NCI-H2029 treated with DMSO at 0.1 percent for 48 hours (cell line): ENCODE data around the gene ABCG8.

Source experiments
- DNase-seq: peaks from one replicate; lab custom pipeline; 2025; lab: John Stamatoyannopoulos, UW

Gene ABCG8

DNA sequence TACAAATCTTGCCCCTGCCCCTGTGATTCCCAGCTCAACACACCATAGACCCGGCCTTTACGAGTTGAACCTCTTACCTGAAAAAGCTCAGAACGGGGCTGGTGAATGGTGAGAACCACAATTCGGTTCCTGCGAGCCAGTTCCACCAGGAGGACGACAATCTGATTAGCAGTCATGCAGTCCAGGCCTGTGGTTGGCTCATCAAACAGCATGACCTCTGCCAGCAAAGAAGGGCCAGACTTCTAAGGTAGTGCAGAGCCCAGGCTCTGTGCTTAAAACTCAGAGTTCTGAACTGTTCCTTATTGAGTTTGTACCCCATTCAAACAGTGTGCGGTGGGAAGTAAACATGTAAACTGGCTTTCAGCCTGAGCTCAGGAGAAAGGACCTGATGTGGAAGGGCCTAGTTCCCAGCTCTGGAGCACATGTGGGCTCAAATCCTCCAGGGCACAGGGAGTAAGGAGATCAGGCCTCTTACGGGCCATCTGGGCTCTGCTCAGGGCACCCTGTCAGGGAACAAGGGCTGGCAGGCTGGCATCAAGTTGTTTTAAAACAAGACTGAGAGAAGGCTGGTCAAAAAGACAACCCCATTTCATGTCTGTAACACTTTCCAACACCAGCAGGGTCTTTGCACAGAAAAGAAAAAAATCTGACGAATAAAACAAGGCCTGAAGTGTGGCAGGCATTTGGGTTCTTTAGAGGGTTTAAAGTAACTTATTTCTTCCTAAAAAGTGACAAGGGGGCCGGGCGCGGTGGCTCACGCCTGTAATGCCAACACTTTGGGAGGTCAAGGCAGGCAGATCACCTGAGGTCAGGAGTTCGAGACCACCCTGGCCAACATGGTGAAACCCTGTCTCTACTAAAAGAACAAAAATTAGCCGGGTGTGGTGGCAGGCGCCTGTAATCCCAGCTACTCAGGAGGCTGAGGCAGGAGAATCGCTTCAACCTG, 12.2 kb upstream of the ABCG8 start:
- no peak for DNase-seq

DNA sequence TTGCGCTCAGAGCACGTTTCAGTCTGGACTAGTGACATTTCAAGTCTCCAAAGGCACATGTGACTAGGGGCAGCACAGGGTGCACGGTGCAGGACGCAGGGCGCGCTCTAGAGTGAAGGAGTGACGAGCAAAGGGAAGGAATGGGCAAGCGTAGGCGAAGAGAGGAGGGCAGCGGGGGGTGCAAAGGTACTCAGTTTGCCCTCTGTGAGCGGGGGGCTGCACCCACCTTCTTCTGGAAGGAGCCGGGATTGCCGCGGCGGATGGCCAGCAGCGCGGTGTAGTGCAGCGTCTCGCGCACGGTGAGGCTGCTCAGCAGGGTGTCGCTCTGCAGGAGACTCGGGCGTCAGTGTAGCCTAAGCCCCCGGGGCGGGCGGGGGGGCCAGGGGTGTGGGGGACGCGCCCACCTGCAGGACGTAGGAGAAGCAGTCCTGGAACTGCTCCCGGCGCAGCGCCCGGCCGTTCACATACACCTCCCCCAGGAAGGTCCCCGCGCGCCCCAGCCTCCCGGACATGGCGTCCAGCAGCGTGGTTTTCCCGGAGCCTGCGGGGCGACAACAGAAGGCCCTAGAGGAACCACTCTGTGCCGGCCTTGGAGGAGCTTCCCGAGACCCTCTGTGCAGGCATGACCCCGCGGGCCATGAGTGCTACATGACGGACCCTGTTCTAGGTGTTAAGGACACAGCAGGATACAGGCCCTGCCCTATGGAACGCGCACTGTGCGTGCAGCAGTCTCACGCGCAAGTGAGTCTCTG, 7.1 kb upstream of the ABCG8 start:
- DNase-seq, result no peak

DNA sequence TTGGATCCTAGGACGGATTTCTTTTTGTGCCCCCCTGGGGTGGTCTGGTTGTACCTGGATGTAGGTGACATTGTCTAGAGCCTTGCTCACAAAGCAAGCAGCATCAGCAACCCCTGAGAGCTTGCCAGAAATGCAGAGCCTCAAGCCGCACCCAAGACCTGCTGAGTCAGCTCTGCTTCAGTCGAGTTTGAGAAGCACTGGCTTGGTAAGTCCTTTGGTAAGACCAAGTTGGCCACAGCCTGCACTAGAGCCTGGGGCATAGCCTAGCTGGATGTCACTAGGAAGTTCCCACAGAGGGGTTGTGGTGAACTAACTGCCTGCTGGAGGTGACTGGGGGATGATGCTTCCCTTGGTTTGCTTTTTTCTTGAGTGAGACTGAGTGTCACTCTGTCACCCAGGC, 6.3 kb upstream of the ABCG8 start:
- DNase-seq, result no peak

DNA sequence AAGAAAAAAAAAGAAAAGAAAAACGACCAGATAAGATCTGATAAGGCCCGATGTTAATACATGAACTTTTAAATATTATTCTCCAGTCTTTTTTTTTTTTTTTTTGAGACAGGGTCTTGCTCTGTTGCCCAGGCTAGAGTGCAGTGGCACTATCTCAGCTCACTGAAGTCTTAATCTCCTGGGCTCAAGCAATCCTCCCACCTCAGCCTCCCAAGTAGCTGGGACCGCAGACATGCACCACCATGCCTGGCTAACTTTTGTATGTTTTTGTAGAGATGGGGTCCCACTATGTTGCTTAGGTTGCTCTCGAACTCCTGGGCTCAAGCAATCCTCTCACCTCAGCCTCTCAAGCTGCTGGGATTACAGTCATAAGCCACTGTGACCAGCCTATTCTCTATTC, 1.7 kb upstream of the ABCG8 start:
- no peak for DNase-seq

DNA sequence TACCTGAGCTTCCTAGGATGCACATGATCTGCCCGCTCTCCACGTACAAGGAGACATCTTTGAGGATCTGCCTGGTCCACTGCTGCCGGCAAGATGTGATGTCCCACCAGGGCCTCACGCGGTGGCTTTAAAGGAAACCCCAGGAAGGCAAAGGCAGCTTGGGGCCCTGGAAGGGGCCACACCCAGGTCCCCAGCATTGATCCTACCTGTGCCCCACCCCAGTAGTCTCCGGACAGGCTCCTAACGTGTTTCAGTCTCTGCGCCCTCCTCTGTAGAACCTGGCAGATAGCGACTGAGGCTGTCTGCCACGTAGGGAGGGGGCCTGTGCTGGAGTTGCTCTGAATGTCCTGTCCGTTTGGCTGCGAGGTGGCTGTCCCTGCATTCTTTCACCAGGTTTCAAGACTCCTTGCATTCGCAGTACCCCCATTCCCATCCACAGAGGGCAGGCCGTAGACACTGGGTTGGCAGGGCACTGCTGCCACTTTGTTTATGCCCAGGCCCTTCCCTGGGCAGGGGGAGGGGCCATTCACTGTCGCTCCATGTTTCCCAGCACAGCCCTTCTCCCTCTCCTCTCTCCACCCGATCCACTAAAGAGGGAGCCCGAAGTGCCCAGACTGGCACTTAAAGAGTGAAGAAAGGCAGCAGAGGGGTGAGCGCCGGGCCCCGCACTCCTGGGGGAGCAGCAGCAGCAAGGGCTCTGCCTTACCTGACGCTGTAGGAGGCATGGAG, 776 bp upstream of the ABCG8 start:
- DNase-seq, result no peak

DNA sequence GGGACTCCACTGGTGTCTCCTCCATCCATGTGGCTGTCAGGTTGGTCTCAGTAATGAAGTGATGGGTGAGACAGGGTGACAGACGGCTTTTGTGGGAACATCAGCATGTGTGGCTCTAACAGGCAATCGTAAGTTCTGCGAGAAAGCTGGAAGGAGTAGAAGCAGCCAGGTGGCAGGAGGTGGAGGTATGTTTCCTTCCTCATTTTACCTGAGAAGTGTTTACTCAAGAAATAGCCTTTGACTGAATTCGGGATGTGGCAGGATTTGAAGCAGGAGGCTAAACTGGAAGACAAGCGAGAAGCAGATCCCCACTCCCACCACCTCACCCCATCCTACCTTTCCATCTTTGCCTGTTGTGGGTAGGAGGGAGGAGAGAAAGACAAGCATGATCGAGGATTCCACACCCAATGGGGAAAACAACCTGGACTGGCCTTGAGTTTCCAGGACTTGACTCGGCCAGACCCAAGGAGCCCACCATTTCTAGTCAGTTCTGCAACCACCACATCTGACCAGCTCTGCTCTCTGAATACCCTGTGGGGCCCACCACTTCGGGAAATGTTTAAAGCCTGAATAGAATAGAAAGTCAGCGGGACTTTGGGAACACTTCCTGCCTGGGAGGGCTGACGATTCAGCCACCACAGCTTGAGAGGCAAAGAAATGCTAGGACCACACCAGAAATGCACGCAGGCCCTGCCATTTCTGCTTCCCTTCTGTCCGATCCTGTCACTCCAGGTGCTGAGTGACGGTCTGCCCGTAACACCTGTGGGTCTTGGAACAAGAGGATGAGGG, 1.2 kb downstream of the ABCG8 start:
- no peak for DNase-seq

DNA sequence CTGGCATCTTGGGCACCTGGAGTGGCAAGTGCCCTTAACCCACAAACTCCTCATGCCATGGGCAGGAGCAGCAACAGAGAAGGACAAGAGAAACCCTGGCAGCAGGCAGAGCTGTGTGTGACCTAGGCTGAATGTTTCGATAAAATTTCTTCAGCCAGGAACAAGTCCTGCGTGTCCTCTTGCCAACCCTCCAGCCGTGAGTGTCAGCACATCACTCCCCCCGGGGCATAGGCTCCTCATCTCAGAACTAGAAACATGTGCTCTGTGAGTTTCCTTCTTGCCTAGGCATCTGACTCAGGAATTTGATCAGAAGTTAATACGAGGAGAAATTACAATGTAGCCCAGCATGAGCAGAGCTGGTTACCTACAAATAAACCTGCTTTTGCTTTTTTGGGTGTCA, 2.2 kb downstream of the ABCG8 start:
- no peak for DNase-seq

DNA sequence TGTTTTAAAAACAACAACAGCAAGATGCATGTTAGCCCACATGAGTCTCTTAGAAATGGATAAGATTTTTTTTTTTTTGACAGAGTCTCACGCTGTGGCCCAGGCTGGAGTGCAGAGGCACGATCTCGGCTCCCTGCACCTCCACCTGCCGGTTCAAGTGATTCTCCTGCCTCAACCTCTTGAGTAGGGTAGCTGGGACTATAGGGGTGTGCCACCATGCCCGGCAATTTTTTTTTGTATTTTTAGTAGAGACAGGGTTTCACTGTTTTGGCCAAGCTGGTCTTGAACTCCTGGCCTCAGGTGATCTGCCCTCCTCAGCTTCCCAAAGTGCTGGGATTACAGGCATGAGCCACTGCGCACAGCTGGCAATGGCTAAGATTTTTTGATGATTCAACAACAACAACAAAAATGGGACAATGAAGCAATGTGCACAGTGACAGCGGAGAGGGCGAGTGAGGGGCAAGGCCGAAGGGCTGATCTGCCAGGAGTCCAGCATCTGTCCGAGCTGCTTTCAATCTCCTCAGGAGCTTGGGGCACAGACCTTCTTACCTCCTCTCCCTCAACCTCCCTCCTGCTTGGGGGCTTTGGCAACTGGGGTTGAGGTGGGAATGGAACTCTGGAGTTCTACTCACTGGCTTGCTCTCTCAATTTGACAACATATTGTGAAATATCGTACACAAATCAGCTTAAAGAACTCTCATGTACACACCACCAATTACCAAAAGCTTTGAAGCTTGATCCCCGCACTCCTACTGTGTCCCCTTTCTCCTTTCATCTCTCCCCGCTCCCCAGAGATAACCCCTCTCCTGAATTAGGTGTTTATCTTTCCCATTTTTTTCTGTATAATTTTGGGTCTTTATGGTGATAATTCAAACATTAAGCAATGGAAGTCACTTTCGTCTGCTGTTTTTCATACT, 3.4 kb downstream of the ABCG8 start:
- DNase-seq, result no peak

DNA sequence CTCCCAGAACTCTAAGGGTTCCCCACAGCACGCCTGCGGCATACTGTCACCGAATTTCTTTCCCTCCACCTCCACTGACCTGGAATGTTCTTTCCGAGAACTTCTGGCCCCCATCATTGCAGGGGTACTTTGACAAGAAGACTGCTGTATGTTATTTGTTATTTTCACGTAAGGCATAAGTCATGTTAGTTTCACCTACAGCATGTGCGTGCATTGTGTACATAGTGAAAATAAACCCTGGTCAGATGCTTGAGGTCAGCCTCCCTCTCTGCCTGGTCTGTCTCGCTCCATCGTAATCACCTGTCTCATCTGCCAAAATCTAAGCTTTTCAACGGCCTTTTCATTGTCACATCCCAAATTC, 4.1 kb downstream of the ABCG8 start:
- DNase-seq, result no peak

DNA sequence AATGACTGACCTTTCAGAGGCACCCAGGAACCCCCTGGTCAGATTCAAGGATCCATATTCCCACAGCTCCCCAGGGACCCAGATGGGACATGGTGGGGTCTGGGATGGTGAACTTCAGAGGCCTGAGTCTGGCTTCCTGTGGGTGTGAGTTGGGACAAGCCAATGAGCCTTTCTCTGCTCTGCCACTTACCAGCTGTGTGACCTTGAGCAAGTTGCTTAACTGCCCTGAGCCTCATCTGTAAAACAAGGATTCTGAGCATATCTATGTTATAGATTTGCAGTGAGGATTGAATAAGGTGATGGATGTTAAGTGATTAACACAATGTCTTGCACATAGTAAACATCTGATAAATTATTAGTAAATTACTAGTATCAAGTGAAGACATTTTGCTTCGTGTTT, 6.4 kb downstream of the ABCG8 start:
- DNase-seq, result no peak

DNA sequence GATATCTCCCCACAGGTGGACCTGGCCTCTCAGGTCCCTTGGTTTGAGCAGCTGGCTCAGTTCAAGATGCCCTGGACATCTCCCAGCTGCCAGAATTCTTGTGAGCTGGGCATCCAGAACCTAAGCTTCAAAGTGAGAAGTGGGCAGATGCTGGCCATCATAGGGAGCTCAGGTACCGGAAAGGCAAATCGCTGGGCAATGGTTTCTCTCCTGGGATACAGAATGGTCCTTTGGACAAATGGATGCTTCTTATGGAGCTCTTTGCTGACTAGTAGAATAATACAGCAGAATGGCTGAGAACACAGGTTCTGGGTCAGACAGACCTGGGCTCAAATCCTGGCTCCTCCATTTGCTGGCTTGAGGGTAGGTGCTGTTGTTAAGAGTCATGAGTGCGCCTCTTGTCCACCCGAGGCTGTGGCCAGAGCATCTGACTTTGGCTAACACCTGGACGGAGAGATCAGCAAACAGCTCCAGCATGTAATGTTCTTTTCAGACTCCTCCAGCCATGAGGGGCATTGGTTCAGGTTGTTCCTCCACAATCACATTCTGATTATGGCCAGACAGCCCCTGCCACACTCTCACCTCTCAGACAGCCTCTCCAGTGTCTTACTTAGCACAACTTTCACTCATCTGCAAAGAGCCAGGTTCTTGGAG, 7.5 kb downstream of the ABCG8 start:
- no peak for DNase-seq

DNA sequence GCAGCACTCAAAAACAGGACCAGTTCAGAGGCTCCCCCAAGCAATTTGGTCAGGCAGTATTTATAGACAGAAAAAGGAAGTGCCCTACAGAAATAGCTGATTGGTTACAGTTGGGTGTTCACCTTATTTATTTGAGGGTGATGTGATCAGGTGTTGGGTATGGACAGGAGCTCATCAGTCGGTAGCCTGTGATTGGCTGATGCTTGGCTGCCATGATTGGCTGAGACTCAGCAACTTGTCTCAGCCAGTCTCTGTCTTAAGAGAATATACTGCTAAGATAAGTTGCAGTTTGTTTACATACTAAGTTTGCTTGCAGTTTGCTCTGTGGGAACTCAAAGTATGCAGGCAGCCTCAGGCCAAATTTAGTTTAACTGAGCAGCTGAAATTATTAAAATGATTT, 9.4 kb downstream of the ABCG8 start:
- DNase-seq, result no peak

DNA sequence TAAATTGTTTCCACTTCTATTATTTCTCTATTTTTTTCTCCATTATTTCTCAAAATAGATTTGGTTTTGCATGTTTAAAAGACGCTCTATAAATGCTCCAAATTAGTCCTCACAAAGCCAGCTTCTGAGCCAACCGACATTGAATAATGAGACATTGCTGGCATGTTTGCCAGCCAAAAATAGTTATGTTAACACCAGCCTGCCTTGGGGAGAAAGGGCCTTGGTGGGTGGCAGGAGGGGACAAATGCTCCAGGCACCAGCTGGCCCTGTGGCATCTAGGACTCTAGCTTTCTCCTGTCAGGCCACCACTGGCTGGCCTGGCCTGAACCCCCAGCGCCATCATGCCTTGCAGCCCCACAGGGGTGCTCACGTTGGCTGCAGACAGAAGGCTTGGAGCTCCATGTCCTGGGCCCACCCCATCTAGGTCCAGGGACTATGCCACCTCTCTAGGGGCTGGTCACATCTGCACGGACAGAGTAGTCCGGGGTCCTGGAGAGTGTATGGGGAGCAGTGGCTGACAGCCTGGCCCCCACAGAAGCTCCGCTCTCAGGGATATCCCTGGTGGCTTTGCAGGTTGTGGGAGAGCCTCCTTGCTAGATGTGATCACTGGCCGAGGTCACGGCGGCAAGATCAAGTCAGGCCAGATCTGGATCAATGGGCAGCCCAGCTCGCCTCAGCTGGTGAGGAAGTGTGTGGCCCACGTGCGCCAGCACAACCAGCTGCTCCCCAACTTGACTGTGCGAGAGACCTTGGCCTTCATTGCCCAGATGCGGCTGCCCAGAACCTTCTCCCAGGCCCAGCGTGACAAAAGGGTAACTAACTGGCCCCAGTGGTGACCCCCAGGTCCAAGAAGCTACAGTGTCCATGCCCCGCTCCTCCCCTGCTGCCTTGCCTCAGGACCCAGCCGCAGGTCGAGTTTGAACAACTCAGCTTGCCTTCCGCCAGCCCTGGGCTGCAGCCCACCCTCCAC, 12.5 kb downstream of the ABCG8 start:
- no peak for DNase-seq

DNA sequence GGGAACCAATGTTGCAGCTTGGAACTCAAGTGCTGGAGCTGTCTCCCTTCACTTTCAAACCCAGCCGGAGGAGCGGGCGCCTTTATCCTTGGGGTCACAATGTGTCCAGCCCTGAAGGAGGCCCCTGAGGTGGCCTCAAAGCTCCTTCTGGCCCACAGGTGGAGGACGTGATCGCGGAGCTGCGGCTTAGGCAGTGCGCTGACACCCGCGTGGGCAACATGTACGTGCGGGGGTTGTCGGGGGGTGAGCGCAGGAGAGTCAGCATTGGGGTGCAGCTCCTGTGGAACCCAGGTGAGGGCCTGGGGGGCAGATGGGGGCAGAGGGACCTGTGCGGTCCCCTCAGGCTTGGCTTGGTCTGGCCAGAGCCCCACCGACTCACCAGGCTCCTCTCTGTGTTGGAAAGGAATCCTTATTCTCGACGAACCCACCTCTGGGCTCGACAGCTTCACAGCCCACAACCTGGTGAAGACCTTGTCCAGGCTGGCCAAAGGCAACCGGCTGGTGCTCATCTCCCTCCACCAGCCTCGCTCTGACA, 13.5 kb downstream of the ABCG8 start:
- DNase-seq, result no peak

DNA sequence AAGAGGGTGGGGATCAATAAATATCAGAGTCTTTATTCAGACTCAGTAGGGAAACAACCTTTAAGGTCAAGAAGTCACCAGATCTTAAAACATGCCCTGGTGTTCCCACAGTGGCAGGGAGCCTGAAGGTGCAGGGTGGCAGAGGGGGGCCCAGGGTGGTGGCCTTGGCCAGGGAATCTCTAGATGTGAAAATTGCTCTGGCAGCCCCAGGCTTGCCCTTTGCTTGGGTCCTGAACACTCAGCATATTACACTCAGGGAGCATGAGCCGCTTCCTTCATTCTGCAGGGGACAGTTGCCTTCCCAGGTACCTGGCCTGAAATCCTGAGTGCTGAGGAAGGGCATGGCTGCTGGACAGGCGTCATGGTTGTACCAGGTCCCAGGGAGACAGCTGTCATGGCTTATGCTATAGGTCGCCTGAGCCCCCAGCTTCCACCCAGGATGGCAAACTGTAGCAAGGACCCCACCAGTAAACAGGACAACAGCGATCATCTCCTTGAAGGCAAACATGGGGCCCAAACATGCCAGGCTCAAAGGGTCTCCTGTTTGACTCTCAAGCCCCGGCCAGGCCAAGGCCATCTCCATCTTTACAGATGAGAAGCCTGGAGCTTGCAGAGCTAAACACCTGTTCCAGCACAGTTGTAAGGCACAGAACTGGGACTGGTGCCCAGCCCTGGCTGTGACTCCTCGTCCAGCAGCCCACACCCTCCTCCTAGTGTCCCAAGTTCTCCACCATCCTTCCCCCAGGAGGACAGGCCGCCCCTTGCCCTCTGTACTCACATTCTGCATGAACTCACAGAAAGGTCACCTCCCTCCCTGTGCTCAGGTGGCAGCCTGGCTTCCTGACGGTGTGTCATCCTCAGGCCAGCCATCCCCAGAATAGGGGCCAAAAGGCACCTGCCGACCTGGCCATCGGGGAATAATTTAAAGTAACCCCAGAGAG, 14.6 kb downstream of the ABCG8 start:
- no peak for DNase-seq

DNA sequence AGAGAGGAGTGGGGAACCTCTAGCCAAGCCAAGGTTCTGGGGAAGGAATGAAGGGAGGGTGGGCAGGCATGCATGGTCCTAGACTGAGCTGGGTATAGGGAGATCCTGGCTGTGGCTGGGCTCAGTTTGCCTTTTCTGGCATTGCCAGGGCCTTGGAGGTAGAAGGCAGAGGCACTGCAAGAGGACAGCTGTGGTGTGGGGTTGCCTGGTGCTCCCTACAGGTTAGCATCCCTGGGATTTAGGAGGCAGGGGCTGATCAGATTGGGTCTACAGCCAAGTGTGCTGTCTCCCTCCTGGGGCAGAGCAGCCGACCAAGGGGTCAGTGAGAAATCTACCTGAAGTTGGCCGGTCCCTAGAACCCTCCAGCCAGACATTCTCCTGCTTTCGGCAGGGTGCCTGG, 15.9 kb downstream of the ABCG8 start:
- DNase-seq, result no peak

DNA sequence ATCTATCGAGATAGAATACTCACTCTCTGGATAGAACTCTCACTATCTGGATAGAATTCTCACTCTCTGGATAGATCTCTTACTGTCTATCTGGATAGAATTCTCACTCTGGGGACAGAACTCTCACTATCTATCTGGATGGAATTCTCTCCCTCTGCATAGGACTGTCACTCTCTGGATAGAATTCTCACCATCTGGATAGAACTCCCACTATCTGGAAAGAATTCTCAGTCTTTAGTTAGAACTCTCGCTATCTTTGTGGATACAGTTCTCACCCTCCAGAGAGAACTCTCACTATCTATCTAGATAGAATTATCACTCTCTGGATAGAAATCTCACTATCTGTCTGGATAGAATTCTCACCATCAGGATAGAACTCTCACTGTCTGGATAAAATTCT, 16.5 kb downstream of the ABCG8 start:
- no peak for DNase-seq

DNA sequence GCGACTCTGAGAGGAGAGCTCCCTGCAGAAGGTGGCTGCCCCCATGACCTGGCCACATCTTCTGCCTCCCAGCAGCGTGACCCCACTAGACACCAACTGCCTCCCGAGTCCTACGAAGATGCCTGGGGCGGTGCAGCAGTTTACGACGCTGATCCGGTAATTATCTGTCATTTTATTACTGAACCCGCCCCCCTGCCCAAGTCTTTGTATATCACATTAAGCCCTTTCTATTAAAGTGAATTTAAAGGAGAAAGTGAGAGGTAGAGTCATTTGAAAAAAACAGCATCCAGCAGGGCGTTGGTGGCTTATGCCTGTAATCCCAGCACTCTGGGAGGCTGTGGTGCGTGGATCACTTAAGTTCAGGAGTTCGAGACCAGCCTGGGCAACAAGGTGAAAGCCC, 33.4 kb downstream of the ABCG8 start:
- no peak for DNase-seq
